NCI-H345 (cell line): ENCODE data around the gene RNF212.
"Not testable (repeated sequence)": the region's sequence is repeated elsewhere in the genome, so short reads cannot be mapped to it uniquely, and the experiment has no call there.

Source experiments
- DNase-seq: peaks from one replicate; lab custom pipeline; 2025; lab: John Stamatoyannopoulos, UW

Gene RNF212

DNA sequence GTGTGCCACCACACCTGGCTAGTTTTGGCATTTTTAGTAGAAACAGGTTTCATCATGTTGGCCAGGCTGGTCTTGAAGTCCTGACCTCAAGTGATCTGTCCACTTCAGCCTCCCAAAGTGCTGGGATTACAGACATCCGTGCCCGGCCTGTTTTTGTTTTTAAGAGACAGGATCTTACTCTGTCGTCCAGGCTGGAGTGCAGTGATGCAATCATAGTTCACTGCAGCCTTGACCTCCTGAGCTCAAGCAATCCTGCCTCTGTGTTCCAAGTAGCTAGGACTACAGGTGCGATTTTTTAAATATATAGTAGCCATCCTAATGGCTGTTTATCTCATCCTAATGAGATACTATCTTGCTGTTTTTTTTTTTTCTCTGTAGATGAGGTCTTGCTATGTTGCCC is 47.6 kb downstream of the RNF212 start:
- no peak for DNase-seq

DNA sequence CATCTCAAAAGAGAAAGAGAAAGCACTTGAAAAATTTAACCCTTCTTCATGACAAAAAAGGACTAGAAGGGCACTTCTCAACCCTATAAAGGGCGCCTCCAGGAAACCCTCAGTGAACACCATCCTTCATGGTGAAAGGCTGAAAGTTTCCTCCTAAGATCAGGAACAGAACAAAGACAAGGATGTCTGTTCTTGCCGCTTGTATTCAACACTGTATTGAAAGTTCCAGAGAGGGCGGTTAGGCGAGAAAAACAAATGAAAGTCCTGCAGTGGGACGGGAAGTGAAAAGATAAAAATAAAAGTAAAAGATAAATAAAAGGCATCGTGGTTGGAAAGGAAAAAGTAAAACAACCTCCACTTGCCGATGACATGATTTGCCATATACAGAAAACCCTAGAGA is 50.9 kb downstream of the RNF212 start:
- no peak for DNase-seq

DNA sequence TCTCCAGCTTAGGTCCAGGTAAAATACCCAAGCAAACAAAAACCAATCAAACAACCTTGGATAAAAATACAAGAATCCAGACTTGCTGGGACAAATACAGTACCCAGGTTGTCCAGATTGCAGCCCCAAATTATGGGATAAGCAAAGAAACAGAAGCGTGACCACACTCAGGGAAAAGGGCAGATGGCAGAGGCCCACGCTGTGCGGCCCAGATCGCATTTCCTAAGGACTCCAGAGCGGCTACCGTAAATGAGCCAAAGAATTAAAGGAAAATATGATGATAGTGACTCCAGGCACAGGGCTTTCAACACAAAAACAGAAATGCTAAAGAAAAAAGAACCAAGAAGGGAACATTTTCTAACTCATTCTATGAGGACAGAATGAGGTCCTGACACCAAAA is 51.6 kb downstream of the RNF212 start:
- no peak for DNase-seq

DNA sequence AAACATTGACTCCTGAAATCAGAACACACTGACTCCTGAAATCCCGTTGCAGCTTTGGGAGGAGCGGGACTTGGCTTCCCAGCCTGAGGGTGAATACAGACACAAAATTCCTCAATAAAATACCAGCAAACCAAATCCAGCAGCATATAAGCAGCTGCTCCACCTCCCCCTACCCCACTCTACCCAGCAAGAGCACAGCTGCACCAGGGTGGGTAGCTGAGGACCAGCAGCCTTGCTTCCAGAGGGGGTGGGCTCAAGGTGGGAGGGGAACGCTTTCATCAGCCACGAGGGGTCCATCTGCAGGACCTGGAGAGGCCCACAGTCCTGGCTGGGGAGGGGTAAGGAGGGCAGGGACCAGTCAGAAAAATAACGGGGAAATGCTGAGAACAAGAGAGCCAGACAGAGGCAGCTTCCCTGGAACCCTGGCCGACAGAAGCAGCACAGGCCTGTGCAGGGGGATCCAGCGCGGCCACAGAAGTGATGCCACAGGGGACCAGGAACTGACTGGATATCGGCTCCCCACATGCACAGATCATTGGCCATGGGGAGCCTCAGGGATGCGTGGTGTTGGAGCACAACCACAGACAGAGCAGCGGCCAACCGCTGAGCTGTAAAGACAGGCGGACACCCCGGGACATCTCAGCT is 52.2 kb downstream of the RNF212 start:
- no peak for DNase-seq

DNA sequence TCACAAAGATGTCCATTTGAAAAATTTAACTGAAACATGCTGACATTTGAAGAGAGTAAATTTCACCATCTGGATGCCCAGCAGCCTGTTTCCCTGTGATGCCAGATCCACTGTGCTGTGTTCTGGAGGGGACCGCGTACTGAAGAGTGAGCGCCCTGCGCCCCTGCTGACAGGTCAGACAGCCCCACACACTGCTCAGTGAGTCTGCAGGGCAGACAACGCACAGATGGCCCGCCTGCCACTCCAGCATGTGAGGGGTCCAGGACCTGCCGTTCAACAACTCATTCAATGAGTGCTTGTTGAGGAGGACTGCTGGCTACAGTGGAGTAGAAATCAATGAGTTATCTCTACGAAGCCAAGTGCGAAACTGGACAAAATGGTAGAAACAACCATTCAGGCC is 52.7 kb downstream of the RNF212 start:
- no peak for DNase-seq

DNA sequence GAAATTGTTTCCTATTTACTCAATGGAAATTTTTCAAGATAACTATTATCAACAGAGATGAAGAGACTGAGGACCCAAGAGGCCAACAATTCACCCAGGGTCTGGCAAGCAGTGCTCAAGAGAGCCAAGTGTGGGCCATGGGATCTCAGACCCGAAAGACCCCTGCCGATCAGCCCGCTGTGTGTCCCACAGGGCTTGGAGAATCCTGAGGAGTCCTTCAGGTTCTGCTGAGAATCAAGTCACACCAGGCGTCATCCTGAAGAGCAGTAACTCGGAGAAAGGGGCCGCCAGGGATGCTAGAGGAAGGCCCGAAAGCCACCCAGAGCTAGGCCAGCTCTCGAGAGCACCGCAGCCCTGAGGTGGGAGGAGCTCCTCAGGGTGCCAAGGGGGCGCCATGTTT is 53.2 kb downstream of the RNF212 start:
- DNase-seq, result no peak

DNA sequence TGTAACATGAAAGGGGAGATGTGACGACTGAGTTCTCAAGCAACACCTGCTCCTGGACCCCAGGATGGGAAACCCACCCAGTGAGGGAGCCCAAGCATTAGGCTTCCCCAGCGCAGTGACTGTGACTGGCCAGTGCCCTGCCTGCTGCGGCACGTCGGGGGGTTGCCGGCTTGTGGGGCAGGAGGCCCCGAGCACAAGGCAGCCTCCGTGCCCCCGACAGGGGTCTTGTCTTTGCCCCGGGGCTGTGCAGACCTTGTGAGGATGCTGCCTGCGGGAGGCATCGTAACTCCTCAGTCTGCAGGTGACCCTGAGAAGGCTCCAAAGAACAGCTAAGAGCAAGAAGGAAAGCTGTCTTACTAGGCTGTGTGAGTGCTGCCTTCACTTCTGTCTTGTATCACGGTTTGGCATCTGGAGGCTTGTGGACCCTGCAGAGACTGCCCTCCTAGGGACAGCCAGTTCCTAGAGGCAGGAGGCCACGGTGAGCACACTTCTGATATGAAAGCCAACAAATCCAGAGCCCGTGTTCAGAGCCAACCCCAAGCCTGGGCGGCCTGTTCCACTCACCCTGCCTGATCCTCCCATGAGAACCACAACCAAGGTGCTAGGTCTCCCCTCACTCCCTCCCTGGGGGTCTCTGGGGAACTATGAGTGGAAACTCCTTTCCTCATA is 54.2 kb downstream of the RNF212 start:
- no peak for DNase-seq

DNA sequence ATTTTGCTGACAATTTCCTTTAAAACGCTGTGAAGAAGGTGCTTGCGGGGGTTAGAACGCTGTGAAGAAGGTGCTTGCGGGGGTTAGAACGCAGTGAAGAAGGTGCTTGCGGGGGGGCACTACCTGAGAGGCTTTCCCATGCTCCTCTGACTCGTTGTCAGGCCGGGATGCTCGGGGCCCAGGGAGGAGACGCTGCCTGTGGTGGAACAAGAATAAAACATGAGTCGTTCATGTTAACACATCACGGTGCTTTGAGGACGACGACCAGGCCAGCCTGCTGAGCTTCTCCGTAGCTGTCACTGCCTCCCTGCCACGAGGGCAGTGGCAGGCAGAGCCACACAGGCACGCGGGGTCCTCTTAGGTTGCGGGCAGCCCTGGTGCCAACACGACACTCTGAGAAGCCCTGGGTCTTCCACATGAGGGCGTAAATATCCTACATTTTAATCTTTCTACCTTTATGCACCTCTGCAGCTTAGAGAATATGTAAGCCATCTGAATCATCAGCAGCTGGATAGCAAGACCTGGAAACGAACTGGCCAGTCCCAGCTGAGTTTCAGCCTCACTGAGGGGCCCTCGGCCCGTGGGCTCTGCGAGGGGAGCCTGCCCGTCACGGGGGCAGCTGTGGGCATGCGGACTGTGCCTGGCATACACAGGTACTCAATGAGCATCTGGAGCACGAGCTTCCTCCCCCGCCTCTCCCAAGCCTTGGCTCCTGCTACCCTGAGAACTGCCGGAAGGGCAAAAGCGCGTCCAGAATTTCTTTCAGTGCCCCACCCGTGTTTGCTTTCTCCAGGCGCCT is 55.0 kb downstream of the RNF212 start:
- DNase-seq, result no peak

DNA sequence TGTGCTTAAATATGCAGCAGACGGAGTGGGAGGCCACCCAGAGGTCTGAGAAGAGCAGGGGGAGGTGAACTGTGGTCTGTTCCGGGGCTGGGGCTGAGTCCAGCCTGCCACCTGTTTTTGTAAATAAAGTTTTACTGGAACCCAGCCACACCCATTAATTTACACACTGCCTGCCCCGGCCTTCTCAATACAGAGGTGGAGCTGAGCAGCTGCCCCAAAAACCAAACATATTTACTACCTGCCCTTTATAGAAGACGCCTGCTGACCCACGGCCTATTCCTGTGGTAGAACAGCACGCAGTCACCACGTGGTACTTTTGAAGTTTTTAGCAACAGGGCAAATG is 56.0 kb downstream of the RNF212 start:
- DNase-seq, result no peak

DNA sequence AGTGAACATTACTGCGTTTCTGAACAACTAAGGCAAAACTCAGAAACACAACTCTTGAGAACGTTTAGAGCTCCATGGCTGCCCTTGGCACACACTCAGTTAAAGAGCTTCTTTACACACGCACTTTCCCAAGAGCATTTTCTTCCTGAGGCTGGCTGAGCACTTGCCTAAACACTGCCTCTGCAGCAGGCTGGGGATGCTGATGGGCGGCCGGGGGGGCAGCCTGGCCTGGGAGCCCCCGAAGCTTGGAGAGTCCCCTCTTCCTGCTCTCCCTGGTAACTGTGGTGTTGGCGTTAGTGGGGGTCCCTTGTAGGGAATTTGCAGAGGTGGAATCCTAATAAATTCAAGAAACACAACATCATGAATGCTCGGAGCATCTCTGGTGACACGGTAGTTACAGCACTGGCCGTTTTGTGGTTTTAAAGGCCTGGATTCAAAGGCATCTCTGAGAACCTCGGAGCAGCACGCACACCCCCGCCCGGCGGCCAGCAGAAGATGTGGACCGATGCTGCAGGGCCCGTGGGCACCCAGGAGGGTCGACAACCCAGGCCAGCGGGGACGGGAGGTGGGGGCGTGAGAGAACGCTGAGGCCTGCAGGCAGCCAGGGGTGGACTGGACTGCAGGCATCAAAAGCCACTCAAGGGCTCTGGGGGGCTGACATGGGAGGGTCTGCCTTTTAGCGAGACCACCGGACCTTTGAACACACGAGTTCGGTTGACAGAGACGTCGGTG is 56.5 kb downstream of the RNF212 start:
- DNase-seq, result no peak

DNA sequence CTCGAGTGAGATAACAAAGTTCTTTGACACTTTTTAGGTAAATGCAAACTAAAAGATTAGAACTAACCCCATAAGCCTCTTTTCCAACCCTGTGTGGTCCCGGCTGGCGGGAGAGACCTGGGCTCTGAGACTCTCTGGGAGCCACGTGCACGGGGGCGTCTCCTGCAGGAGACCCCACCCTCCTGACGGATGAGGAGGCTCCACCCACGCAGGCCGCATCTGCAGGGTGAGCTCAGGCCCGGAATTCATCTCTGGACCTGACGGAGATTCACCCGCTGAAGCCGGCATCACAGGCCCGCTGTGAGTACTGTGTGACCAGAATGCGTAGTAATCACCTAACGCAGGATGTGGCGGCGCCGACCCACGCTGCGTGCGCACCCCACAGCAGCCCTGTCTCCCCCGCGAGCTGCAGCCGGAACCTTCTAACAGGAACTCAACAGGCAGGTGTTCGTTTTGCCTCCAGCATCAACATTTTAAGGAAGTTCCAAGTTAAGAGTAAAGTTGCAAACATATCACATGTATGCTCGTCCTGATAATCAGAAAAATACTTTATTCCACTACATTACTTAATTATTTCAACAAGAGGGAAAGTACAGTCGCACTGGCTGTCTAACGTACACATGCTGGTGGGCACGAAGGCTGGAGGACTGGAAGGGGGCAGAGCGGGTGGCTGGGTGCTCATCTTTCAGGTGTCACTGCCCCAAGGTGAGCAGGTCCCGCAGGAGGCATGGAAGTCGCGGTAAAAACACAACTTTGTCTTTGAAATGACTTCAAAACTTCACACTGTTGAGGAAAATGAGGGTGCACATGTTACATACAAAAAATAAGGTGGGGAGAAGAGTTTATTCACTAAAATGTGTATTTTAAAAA is 57.4 kb downstream of the RNF212 start:
- DNase-seq, result no peak

DNA sequence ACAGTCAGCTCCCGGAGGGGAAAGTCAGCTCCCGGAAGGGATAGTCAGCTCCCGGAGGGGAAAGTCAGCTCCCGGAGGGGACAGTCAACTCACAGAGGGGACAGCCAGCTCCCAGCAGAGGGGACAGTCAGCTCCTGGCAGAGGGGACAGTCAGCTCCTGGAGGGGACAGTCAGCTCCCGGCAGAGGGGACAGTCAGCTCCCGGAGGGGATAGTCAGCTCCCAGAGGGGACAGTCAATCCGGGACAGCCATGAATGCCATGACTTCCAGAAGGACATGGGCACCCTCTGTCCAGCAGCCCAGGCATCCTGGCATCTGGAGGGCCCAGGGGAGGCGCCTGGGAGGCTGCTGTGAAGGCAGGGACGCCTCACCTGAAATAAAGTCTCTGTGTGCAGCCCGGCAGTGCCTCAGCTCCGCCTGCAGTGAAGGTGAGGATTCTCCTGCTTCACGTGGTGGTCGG is 58.1 kb downstream of the RNF212 start:
- DNase-seq, result not testable (repeated sequence)

DNA sequence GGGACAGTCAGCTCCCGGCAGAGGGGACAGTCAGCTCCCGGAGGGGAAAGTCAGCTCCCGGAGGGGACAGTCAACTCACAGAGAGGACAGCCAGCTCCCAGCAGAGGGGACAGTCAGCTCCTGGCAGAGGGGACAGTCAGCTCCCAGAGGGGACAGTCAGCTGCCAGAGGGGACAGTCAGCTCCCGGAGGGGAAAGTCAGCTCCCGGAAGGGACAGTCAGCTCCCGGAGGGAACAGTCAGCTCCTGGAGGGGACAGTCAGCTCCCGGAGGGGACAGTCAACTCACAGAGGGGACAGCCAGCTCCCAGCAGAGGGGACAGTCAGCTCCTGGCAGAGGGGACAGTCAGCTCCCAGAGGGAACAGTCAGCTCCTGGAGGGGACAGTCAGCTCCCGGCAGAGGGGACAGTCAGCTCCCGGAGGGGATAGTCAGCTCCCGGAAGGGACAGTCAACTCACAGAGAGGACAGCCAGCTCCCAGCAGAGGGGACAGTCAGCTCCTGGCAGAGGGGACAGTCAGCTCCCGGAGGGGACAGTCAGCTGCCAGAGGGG is 58.6 kb downstream of the RNF212 start:
- not testable (repeated sequence) for DNase-seq

DNA sequence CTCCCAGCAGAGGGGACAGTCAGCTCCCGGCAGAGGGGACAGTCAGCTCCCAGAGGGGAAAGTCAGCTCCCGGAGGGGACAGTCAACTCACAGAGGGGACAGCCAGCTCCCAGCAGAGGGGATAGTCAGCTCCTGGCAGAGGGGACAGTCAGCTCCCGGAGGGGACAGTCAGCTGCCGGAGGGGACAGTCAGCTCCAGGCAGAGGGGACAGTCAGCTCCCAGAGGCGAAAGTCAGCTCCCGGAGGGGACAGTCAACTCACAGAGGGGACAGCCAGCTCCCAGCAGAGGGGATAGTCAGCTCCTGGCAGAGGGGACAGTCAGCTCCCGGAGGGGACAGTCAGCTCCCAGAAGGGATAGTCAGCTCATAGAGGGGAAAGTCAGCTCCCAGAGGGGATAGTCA is 59.5 kb downstream of the RNF212 start:
- not testable (repeated sequence) for DNase-seq

DNA sequence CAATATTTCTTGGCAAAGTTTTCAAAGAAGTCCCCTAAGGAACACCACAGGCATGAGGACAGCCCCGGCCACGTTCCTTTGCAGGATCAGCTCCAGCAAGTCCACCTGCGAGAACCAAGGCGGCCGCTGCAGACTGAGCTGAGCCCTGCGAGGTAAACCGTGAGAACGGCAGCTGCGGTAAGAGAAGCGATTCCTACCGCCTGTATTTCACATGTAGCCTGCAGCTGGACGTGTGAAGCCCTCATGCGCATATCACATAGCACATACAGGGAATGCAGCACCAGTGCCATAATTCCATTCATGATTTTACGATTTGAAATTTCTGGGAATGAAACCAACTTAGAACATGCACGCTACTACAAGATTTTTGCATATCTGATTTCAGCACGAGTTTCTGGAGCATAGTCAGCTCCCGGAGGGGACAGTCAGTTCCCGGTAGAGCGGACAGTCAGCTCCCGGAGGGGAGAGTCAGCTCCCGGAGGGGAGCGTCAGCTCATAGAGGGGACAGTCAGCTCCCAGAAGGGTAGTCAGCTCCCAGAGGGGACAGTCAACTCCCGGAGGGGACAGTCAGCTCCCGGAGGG is 60.2 kb downstream of the RNF212 start:
- peak; percentile 3 for DNase-seq

DNA sequence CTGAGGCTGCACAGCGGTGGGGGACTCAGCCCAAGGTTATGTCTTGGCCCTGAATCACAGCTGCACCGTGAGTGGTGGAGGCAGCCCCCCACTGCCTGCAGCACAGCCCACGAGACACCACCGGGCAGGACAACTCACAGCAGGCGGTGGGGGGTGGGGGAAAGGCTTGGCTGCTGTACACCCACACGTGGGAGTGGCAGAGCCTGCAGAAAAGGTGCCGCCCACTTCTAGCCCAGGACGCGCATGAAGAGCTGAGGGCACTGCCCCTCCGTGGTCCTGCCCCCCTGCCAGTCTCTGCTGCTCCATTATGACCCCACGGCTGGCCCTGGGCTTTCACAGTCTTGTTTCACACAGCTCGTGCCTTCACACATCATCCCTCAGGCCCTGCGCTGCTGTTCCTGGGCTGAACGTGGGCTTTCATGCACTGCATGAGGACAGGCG is 61.1 kb downstream of the RNF212 start:
- DNase-seq, result no peak

DNA sequence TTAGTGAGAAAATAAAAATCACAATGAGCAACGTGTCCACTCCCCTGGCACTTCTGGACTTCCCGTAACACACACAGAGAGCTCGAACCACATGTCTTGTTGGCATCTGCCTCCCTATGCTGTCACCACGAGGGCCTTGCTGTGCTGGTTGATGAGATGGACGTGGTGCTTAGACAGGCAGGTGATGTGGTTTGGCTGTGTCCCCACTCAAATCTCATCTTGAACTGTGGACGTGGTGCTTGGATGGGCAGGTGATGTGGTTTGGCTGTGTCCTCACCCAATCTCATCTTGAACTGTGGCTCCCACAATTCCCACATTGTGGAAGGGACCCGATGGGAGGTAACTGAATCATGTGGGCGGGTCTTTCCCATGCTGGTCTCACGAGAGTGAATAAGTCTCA is 61.9 kb downstream of the RNF212 start:
- DNase-seq, result no peak

DNA sequence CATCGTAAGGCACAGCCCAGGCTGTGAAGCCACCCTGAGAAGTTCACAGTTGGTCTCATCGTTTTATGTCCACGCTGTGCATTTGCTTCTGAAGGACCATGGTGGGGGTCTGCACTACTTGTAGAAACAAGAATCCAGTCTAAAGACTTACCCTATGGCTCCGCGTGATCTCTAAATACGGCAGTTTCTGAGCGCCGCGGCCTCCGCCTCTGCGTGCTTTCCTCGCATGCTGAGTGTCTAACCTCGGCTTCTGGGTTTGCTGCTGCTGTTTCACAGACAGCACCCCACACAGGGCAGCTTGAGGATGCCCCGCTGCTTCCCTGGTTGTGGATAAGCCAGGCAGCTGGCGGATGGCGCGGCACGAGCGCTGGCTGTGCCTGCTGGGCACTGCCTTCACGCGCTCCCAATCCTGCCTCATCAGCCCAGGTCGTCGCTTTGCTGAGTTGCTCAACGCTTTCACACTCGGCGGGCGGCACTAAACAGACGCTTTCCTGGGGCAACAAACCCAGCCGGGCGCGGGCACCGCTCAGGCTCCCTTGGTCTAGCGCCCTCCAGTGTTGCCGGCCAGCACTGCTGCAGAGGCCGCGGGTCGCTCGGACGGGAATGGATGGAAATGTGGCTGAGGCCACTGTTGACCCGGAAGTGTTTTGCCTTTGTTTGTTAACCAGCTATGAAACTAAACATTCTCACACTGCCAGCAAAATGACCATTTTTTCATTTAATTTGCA is 62.7 kb downstream of the RNF212 start:
- no peak for DNase-seq

DNA sequence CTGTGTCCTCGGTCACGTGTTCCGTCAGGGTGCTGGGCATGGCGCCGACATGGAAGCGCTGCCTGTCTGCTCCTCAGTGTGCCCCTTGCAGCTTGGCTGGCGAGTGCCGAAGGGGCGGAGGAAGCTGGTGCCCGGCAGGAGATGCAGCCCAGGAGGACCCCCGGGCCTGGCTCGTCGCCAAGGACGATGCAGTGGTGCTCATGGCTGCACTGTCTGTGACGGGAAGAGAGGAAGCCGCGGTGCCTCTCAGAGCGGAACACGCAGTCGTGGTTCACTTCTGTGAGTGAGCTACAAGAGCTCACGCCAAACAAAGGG is 63.8 kb downstream of the RNF212 start:
- peak; percentile 18 for DNase-seq
